MM.1S (cell line): ENCODE measurements around the gene CCDC134.

Experiments
- EZH2 ChIP-seq: fragments of 300-600 bp; sonication (generic); optimal IDR thresholded peaks from 2 replicates; pipeline ENCODE3; 2017; ENCODE audit warnings: low read depth, mild to moderate bottlenecking, antibody characterized with exemption, low read length, mixed read lengths
- EZH2phosphoT487 ChIP-seq: fragments of 300-600 bp; sonication (generic); IDR thresholded peaks from 2 replicates; pipeline ENCODE4 v1.6.1; 2018; ENCODE audit warnings: antibody characterized with exemption, low read length
- TF ChIP-seq, protein P1 (sequence below): fragments of 300-600 bp; sonication (generic); IDR thresholded peaks from 2 replicates; pipeline ENCODE4 v1.5.1; 2016; ENCODE audit warnings: antibody characterized with exemption, low read length, mixed read lengths

DNA sequence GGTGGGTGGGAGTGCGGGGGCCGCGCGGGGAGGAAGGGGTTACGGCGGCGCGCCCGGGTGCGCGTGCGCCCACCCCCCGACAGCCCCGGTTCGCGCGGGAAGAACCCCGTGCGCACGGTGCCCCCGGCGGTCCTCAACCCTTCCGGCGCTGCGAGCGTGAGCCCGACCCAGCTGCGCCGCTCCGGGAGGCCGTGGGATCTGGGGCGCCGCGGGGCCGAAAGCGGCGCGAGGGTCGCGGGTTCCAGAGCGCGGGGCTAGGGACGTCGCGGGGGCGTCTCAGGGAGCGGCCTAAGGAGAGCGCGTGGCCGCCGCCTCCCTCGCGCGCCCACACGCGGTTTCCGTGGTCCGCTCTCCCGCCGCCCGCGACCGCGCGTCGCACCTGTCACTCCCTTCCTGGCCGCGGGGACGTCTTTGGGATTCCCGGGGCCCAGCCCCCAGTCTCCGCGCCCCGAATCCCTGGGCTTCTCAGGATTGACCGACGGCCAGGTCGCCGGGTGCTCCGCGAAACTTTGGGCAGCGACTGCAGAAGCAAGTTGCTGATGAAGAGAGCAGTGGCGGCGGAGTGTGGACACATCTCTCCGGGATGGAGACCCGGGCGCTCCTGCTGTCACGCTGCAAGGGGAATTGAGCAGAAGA is 33.0 kb downstream of the CCDC134 start:
- TF ChIP-seq, protein P1, sequence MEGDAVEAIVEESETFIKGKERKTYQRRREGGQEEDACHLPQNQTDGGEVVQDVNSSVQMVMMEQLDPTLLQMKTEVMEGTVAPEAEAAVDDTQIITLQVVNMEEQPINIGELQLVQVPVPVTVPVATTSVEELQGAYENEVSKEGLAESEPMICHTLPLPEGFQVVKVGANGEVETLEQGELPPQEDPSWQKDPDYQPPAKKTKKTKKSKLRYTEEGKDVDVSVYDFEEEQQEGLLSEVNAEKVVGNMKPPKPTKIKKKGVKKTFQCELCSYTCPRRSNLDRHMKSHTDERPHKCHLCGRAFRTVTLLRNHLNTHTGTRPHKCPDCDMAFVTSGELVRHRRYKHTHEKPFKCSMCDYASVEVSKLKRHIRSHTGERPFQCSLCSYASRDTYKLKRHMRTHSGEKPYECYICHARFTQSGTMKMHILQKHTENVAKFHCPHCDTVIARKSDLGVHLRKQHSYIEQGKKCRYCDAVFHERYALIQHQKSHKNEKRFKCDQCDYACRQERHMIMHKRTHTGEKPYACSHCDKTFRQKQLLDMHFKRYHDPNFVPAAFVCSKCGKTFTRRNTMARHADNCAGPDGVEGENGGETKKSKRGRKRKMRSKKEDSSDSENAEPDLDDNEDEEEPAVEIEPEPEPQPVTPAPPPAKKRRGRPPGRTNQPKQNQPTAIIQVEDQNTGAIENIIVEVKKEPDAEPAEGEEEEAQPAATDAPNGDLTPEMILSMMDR = no peak
- TF ChIP-seq EZH2 (no peak), EZH2phosphoT487 (no peak)
